Measurements from ENCODE around the gene SH3RF3.

SH3RF3 gene

DNA sequence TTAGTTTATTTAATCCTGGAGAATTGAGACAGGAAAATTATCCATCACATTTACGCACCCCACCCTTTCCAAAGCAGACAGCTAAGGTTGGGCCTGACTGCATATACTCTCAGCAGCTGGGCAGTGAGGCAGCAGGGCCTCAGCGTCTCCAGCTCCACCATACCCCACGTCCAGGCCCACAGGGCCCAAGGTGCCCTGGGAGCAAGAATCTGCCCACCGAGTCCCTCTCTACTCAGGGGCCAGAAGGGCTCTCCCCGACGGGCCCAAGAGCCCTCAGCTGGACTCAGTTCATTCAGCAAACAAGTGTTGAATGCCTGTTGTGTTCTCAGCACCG is 358.5 kb downstream of the SH3RF3 start:
- no peak overlapping the region for H3K4me3 ChIP-seq (ENCODE audit: low read length)

DNA sequence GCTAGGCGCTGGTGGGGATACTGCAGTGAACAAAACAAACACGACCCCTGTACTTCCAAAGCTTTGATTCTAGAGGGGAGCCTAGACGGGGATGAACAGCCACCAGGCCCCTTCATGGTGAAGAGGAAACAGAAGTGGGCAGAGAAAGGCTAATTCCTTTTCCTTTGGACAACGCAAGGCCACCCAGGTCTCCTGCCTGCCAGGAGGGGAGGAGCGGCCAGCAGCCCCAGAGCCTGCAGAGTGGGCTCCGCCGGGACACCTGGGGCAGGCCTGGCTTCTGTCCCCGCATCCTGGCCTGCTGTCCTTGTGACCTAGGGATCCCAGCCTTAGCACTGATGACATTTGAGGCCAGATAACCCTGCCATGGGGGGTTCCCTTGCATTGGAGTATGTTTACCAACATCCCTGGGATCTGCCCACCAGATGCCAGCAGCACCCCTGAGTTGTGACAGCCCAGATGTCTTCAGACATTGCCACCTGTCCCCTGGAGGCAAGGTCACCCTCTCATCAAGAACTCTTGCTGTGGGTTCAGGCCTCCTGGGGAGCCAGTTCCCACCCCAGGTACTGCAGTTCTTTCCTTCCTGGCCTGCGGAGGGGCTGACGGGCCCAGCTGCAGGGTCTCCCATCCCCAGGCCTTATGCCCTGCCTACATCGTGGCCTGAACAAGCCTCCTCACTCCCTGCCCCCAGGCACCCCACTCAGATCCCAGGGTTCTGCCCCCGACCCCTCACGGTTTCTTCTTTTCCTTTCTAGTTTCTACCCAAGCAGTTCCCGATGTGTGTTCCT is 359.1 kb downstream of the SH3RF3 start:
- TF ChIP-seq, protein P1, sequence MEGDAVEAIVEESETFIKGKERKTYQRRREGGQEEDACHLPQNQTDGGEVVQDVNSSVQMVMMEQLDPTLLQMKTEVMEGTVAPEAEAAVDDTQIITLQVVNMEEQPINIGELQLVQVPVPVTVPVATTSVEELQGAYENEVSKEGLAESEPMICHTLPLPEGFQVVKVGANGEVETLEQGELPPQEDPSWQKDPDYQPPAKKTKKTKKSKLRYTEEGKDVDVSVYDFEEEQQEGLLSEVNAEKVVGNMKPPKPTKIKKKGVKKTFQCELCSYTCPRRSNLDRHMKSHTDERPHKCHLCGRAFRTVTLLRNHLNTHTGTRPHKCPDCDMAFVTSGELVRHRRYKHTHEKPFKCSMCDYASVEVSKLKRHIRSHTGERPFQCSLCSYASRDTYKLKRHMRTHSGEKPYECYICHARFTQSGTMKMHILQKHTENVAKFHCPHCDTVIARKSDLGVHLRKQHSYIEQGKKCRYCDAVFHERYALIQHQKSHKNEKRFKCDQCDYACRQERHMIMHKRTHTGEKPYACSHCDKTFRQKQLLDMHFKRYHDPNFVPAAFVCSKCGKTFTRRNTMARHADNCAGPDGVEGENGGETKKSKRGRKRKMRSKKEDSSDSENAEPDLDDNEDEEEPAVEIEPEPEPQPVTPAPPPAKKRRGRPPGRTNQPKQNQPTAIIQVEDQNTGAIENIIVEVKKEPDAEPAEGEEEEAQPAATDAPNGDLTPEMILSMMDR (IDR thresholded peaks at IDR 0.05; ENCODE audit: insufficient read depth, low read depth, low read length, missing control alignments), result no peak
- DNase-seq (ENCODE audit: low read depth), result no peak
- no peak overlapping the region for H3K4me3 ChIP-seq (ENCODE audit: low read length)

More for the DNA sequence above, 358.5 kb downstream of the SH3RF3 start:
- no peak for DNase-seq (ENCODE audit: low read depth)
- TF ChIP-seq, protein P1 (IDR thresholded peaks at IDR 0.05; ENCODE audit: insufficient read depth, low read depth, low read length, missing control alignments), result no peak

- TF ChIP-seq, protein P1 (IDR thresholded peaks at IDR 0.05; ENCODE audit: insufficient read depth, low read depth, low read length, missing control alignments), result no peak
- no peak overlapping the region for H3K4me3 ChIP-seq (ENCODE audit: low read length)
- DNase-seq (ENCODE audit: low read depth), result no peak
These were observed 360.3 kb downstream of the SH3RF3 start for GRCh38 chr2:109489296-109489695.

DNA sequence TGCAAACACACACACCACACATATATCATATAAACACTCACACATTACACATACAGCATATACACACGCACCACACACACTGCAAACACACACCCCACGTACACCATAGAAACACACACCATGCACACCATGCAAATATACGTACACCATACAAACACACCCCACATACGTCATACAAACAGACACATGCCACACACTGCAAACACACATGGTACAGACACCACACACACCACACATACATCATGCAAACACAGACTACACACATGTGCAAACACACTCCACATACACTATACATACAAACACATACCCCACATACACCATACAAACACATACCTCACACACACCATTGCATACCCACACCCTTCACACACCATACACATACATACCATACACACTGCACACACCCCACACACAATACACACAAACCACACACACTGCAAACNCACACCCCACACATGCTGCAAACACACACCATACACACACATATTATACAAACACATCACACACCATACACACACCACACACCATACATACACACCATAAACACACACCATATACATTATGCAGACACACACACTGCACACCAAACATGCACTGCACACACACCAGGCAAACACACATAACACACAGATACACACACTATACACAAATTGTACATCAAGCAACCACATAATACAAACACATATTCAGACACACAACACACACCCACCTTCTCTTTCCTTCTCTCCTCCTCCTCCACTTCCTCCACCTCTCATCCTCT is 364.4 kb downstream of the SH3RF3 start:
- no peak for DNase-seq (ENCODE audit: low read depth)
- H3K4me3 ChIP-seq (ENCODE audit: low read length), result no peak overlapping the region
- TF ChIP-seq, protein P1 (IDR thresholded peaks at IDR 0.05; ENCODE audit: insufficient read depth, low read depth, low read length, missing control alignments), result no peak

DNA sequence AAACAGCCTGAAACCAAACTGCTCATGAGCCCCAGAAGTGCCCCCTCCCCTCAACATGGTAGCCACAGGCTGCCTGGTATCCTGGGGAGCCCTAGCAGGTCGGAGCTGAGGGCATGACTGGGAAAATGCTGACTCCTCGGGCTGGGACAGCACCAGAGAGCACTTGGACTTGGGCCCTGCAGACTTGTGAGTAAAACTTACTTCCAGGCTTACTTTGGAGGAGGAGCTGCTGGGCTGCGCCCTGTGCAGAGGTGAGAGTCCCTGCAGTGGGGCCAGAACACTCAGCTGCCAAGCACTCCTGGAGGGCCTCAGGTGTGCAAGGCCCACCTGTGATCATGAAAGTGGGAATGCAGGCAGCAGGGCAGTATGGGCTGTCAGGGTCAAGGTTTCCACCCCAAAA is 365.3 kb downstream of the SH3RF3 start:
- no peak overlapping the region for H3K4me3 ChIP-seq (ENCODE audit: low read length)
- TF ChIP-seq, protein P1 (IDR thresholded peaks at IDR 0.05; ENCODE audit: insufficient read depth, low read depth, low read length, missing control alignments), result no peak
- no peak for DNase-seq (ENCODE audit: low read depth)

GRCh38 chr2:109497463-109497862 is 368.5 kb downstream of the SH3RF3 start:
- TF ChIP-seq, protein P1 (IDR thresholded peaks at IDR 0.05; ENCODE audit: insufficient read depth, low read depth, low read length, missing control alignments), result no peak
- DNase-seq (ENCODE audit: low read depth), result no peak
- no peak overlapping the region for H3K4me3 ChIP-seq (ENCODE audit: low read length)
